Mesodermal cell (in vitro differentiated cells): ENCODE measurements around the gene CWC15.

Experiments
- H3K27ac ChIP-seq: 2 replicates; pipeline ENCODE4 v1.7.0; 2013; ENCODE audit warnings: mild to moderate bottlenecking, low read depth, low read length, moderate library complexity; ENCODE audit not compliant: severe bottlenecking
- H3K36me3 ChIP-seq: 2 replicates; pipeline ENCODE4 v1.7.1; 2013; ENCODE audit warnings: mild to moderate bottlenecking, low read length, moderate library complexity; ENCODE audit not compliant: control insufficient read depth, insufficient read depth
- H3K4me1 ChIP-seq: one replicate; pipeline ENCODE4 v1.7.1; 2013; ENCODE audit warnings: mild to moderate bottlenecking, low read length; ENCODE audit not compliant: insufficient read depth, control insufficient read depth, poor library complexity, severe bottlenecking
- H3K4me3 ChIP-seq: 2 replicates; pipeline ENCODE4 v1.7.0; 2013; ENCODE audit warnings: low read length, control low read depth, mild to moderate bottlenecking; ENCODE audit not compliant: insufficient read depth, poor library complexity, severe bottlenecking; ENCODE audit errors: extremely low read depth
- H3K9me3 ChIP-seq: 2 replicates; pipeline ENCODE4 v1.7.1; 2013; ENCODE audit warnings: mild to moderate bottlenecking, low read length, moderate library complexity; ENCODE audit not compliant: control insufficient read depth
- WGBS, 2 experiments: methylation state at CpG; one replicate each; pipeline ENCODE4 v1.1.5; 2013; ENCODE audit warnings: missing lambda C conversion rate in 2 of 2; ENCODE audit not compliant: insufficient coverage in 2 of 2; 5-methylcytosine and 5-hydroxymethylcytosine counted together

Gene CWC15

GRCh38 chr11:94988748-94989147 lies 15.4 kb upstream of the CWC15 start:
- Histone ChIP-seq H3K9me3 (no peaks in the 10 kb centered on the region), H3K4me1 (no peaks in the 10 kb centered on the region), H3K27ac (no peak overlapping the region), H3K36me3 (no peaks in the 10 kb centered on the region), H3K4me3 (no peak overlapping the region)
- WGBS, 2 experiments, result no CpG with 5 or more reads among the region's 1 CpG

GRCh38 chr11:94987378-94987777 lies 14.0 kb upstream of the CWC15 start:
- 100% methylated on average over 1 of the region's 4 CpGs; no CpG with 5 or more reads in 1 of the 2 experiments for WGBS, 2 experiments
- Histone ChIP-seq H3K27ac (no peak overlapping the region), H3K4me1 (no peaks in the 10 kb centered on the region), H3K9me3 (no peaks in the 10 kb centered on the region), H3K36me3 (no peaks in the 10 kb centered on the region), H3K4me3 (no peak overlapping the region)

- no CpG with 5 or more reads among the region's 1 CpG for WGBS, 2 experiments
- H3K4me3 ChIP-seq, result no peak overlapping the region
- peaks cover 13% of the 10 kb centered on the region for H3K36me3 ChIP-seq
- H3K9me3 ChIP-seq, result no peaks in the 10 kb centered on the region
- H3K27ac ChIP-seq, result no peak overlapping the region
- no peaks in the 10 kb centered on the region for H3K4me1 ChIP-seq
These were observed 2.2 kb upstream of the CWC15 start for GRCh38 chr11:94975599-94975998.

- Histone ChIP-seq H3K4me3 (peak overlapping the region; percentile 84), H3K27ac (peak overlapping the region; percentile 70), H3K36me3 (peaks cover 25% of the 10 kb centered on the region), H3K9me3 (no peaks in the 10 kb centered on the region), H3K4me1 (no peaks in the 10 kb centered on the region)
- WGBS, 2 experiments, result 30 to 80% methylated on average over 1 to 2 of the region's 6 CpGs
These were observed 822 bp upstream of the CWC15 start for GRCh38 chr11:94974178-94974577.

- H3K36me3 ChIP-seq, result peaks cover 39% of the 10 kb centered on the region
- no peaks in the 10 kb centered on the region for H3K9me3 ChIP-seq
- H3K27ac ChIP-seq, result no peak overlapping the region
- no peaks in the 10 kb centered on the region for H3K4me1 ChIP-seq
- H3K4me3 ChIP-seq, result peak overlapping the region; percentile 84
- 20% methylated on average over 1 of the region's 5 CpGs; no CpG with 5 or more reads in 1 of the 2 experiments for WGBS, 2 experiments
These were observed 657 bp downstream of the CWC15 start for GRCh38 chr11:94972700-94973098.

- Histone ChIP-seq H3K36me3 (peaks cover 72% of the 10 kb centered on the region), H3K4me1 (no peaks in the 10 kb centered on the region), H3K9me3 (no peaks in the 10 kb centered on the region), H3K4me3 (no peak overlapping the region), H3K27ac (no peak overlapping the region)
- no CpG with 5 or more reads among the region's 1 CpG for WGBS, 2 experiments
These were observed 4.9 kb downstream of the CWC15 start for GRCh38 chr11:94968334-94968958.

GRCh38 chr11:94964934-94965333 lies 8.4 kb downstream of the CWC15 start:
- peaks cover 88% of the 10 kb centered on the region for H3K36me3 ChIP-seq
- 100% methylated on average over 1 of the region's 4 CpGs for whole genome bisulfite sequencing, 2 experiments
- H3K4me1 ChIP-seq, result no peaks in the 10 kb centered on the region
- no peak overlapping the region for H3K27ac ChIP-seq
- H3K9me3 ChIP-seq, result no peaks in the 10 kb centered on the region
- no peak overlapping the region for H3K4me3 ChIP-seq

GRCh38 chr11:94961255-94961654 lies 12.1 kb downstream of the CWC15 start:
- H3K27ac ChIP-seq, result no peak overlapping the region
- no peak overlapping the region for H3K4me3 ChIP-seq
- H3K36me3 ChIP-seq, result peaks cover 65% of the 10 kb centered on the region
- peaks cover 11% of the 10 kb centered on the region for H3K4me1 ChIP-seq
- no CpG with 5 or more reads among the region's 1 CpG for WGBS, 2 experiments
- no peaks in the 10 kb centered on the region for H3K9me3 ChIP-seq

GRCh38 chr11:94960488-94960887 lies 12.9 kb downstream of the CWC15 start:
- peaks cover 11% of the 10 kb centered on the region for H3K4me1 ChIP-seq
- no peak overlapping the region for H3K4me3 ChIP-seq
- WGBS, 2 experiments, result no CpG with 5 or more reads among the region's 2 CpGs
- peaks cover 57% of the 10 kb centered on the region for H3K36me3 ChIP-seq
- no peak overlapping the region for H3K27ac ChIP-seq
- no peaks in the 10 kb centered on the region for H3K9me3 ChIP-seq

GRCh38 chr11:94959179-94959578 lies 14.2 kb downstream of the CWC15 start:
- Histone ChIP-seq H3K27ac (no peak overlapping the region), H3K4me1 (peaks cover 11% of the 10 kb centered on the region), H3K9me3 (no peaks in the 10 kb centered on the region), H3K4me3 (no peak overlapping the region), H3K36me3 (peaks cover 44% of the 10 kb centered on the region)
- WGBS, 2 experiments, result 94 to 100% methylated on average over 2 of the region's 2 CpGs

GRCh38 chr11:94958121-94958696 lies 15.1 kb downstream of the CWC15 start:
- peaks cover 36% of the 10 kb centered on the region for H3K36me3 ChIP-seq
- H3K4me1 ChIP-seq, result peaks cover 11% of the 10 kb centered on the region
- 67% methylated on average over 1 of the region's 2 CpGs; no CpG with 5 or more reads in 1 of the 2 experiments for WGBS, 2 experiments
- H3K4me3 ChIP-seq, result no peak overlapping the region
- H3K27ac ChIP-seq, result peak overlapping the region; percentile 58
- no peaks in the 10 kb centered on the region for H3K9me3 ChIP-seq
